Panc1 (cell line): ENCODE measurements around the gene IRF9. TPM values are rescaled to one million over a fixed set of nuclear protein-coding genes. Genes with fewer than 3 reads are reported as not detected.

Source experiments
- ATAC-seq: fragments of 200-7000 bp; cut with Tn5 transposase; 2 replicates; pipeline ENCODE4 v1.9.1; 2020; ENCODE audit warnings: mild to moderate bottlenecking, moderate library complexity
- BruUV-seq: library from RNA; stranded (reverse); fragments of 400-500 nt; replicated peaks from 2 replicates; lab custom pipeline; 2021; lab: Mats Ljungman, UMichigan
- CTCF ChIA-PET: fragments of 300-600 bp; sonication (Branson Sonifier 250); formaldehyde crosslinking; loops from one replicate; lab custom pipeline; 2022; ENCODE audit warnings: antibody characterized with exemption; lab: Charles Lee
- POLR2A ChIA-PET: fragments of 300-600 bp; sonication (Branson Sonifier 250); formaldehyde crosslinking; loops from one replicate; lab custom pipeline; 2022; ENCODE audit warnings: antibody characterized with exemption; lab: Charles Lee
- DNase-seq: peaks from one replicate; pipeline ENCODE4 v3.0.0-alpha.2; 2010; ENCODE audit warnings: low read depth, low spot score
- H3K27ac ChIP-seq: 2 replicates; pipeline ENCODE4 v1.5.1; 2011; ENCODE audit warnings: mild to moderate bottlenecking, low read length, inconsistent platforms
- H3K27me3 ChIP-seq: fragments of 200-500 bp; sonication (Bioruptor generic); 2 replicates; pipeline ENCODE4 v1.6.0; 2014; ENCODE audit warnings: low read length, inconsistent platforms; ENCODE audit not compliant: control insufficient read depth, insufficient read depth
- H3K36me3 ChIP-seq: fragments of 200-500 bp; sonication (Bioruptor generic); 2 replicates; pipeline ENCODE4 v1.5.1; 2014; ENCODE audit warnings: inconsistent platforms, mild to moderate bottlenecking, low read length, moderate library complexity; ENCODE audit not compliant: control insufficient read depth, insufficient read depth
- H3K4me1 ChIP-seq: 2 replicates; pipeline ENCODE4 v1.5.1; 2011; ENCODE audit warnings: inconsistent platforms, mild to moderate bottlenecking, low read length, moderate library complexity; ENCODE audit not compliant: control insufficient read depth, insufficient read depth
- H3K4me3 ChIP-seq, 2 experiments: 2 replicates each; pipeline ENCODE4 v1.5.1; 2011 to 2012; ENCODE audit warnings: low read depth in 2 of 2, low read length in 2 of 2, mild to moderate bottlenecking in 2 of 2, inconsistent platforms in 1 of 2, moderate library complexity in 1 of 2
- H3K9me3 ChIP-seq: fragments of 200-500 bp; sonication (Bioruptor generic); 2 replicates; pipeline ENCODE4 v1.5.1; 2014; ENCODE audit warnings: low read depth, mild to moderate bottlenecking, inconsistent platforms, low read length, moderate library complexity; ENCODE audit not compliant: control insufficient read depth, insufficient read depth
- CTCF ChIP-seq: fragments of 450-650 bp; IDR thresholded peaks from 2 replicates; pipeline ENCODE4 v1.5.1; 2017; ENCODE audit warnings: mild to moderate bottlenecking
- POLR2AphosphoS5 ChIP-seq: IDR thresholded peaks from 2 replicates; pipeline ENCODE4 v1.6.1; 2012; ENCODE audit warnings: mild to moderate bottlenecking, low read depth, low read length, moderate library complexity
- REST ChIP-seq, 2 experiments: IDR thresholded peaks; 2 replicates each; pipeline ENCODE4 v1.6.1; 2011 to 2012; ENCODE audit warnings: low read depth in 2 of 2, control low read depth in 1 of 2, low read length in 1 of 2, mild to moderate bottlenecking in 1 of 2, moderate library complexity in 1 of 2; ENCODE audit not compliant: insufficient read depth in 1 of 2
- SIN3A ChIP-seq: IDR thresholded peaks from 2 replicates; pipeline ENCODE4 v1.6.1; 2012; ENCODE audit warnings: low read depth, mild to moderate bottlenecking, low read length, moderate library complexity, borderline replicate concordance; ENCODE audit not compliant: insufficient read depth
- TCF7L2 ChIP-seq: IDR thresholded peaks from 2 replicates; pipeline ENCODE4 v1.6.1; 2011; ENCODE audit warnings: mild to moderate bottlenecking, low read depth, low read length, inconsistent platforms
- in situ Hi-C: cut with HindIII; loops from 2 replicates; pipeline ENCODE4 v1.10.0; 2016; ENCODE audit warnings: low sequenced_read_pairs, low pct_unique_long_range_greater_than_20kb
- intact Hi-C: fragments of 100-400 bp; cut with micrococcal nuclease; formaldehyde crosslinking; loops from one replicate; pipeline ENCODE4 v1.10.0; 2022; ENCODE audit not compliant: unreplicated experiment
- total RNA-seq: library from RNA; stranded (reverse); gene quantifications from one replicate; pipeline ENCODE4 v1.2.1, GENCODE V29; 2021; ENCODE audit not compliant: unreplicated experiment

Gene IRF9
- total RNA-seq, 1 experiment from 2014 or later: 24.5 TPM

- TF ChIP-seq SIN3A (no peak), REST (IDR thresholded peaks at IDR 0.05; ENCODE audit: insufficient read depth in 1 of 2, low read depth in 2 of 2, low read length in 1 of 2) (no peak), POLR2AphosphoS5 (no peak), TCF7L2 (no peak), CTCF (no peak)
- Histone ChIP-seq H3K27me3 (no peaks in the 10 kb centered on the region), H3K36me3 (no peaks in the 10 kb centered on the region; the same call in 1 of the 2 replicates), H3K4me3 (no peak overlapping the region), H3K9me3 (no peaks in the 10 kb centered on the region), H3K27ac (no peak overlapping the region), H3K4me1 (peaks cover 8% of the 10 kb centered on the region)
- intact Hi-C loops (no loop called here), in situ Hi-C loops (no loop called here)
- CTCF ChIA-PET: no interaction called here
- ATAC-seq (no peak), DNase-seq (no peak)
- BruUV-seq: no TSS peak
- POLR2A ChIA-PET: no interaction called here
Measured at GRCh38 chr14:24132061-24132685, 28.9 kb upstream of the IRF9 start.

GRCh38 chr14:24132976-24133375 lies 28.1 kb upstream of the IRF9 start:
- TF ChIP-seq REST (IDR thresholded peaks at IDR 0.05; ENCODE audit: insufficient read depth in 1 of 2, low read depth in 2 of 2, low read length in 1 of 2) (no peak), CTCF (no peak), SIN3A (no peak), TCF7L2 (no peak), POLR2AphosphoS5 (no peak)
- BruUV-seq: no TSS peak
- H3K27ac ChIP-seq: no peak overlapping the region
- CTCF ChIA-PET: no interaction called here
- no peak for DNase-seq
- peaks cover 15% of the 10 kb centered on the region for H3K4me1 ChIP-seq
- H3K27me3 ChIP-seq: no peaks in the 10 kb centered on the region
- no peaks in the 10 kb centered on the region; the same call in 1 of the 2 replicates for H3K36me3 ChIP-seq
- in situ Hi-C loops: no loop called here
- H3K4me3 ChIP-seq: no peak overlapping the region
- no peaks in the 10 kb centered on the region for H3K9me3 ChIP-seq
- POLR2A ChIA-PET: no interaction called here
- intact Hi-C loops: no loop called here
- ATAC-seq: no peak
